HPDE6-E6E7 (cell line): ENCODE measurements around the gene FGD6.
"Not testable (repeated sequence)": the region's sequence is repeated elsewhere in the genome, so short reads cannot be mapped to it uniquely, and the experiment has no call there.

Source experiments
- DNase-seq: peaks from one replicate; pipeline ENCODE4 v3.0.0; 2011; ENCODE audit warnings: missing footprints; ENCODE audit errors: extremely low spot score

FGD6 gene

GRCh38 chr12:95217377-95218149, at the start of gene FGD6, which contains the start of gene VEZT:
TSS of gene FGD6 (minus strand) at chr12:95217467. CDS start at chr12:95217240, 227 bp downstream.
TSS of gene VEZT (plus strand) at chr12:95217807. CDS start at chr12:95217851, 44 bp downstream.
- DNase-seq, result peak; percentile 93

- DNase-seq, result no peak
Observed at GRCh38 chr12:95266254-95266653, 49.0 kb upstream of the FGD6 start.

GRCh38 chr12:95265765-95266164, 48.5 kb upstream of the FGD6 start:
- DNase-seq, result no peak

- no peak for DNase-seq
Observed at GRCh38 chr12:95262808-95263207, 45.5 kb upstream of the FGD6 start.

- no peak for DNase-seq
Observed at GRCh38 chr12:95261109-95261508, 43.8 kb upstream of the FGD6 start.

GRCh38 chr12:95259368-95259767, 42.1 kb upstream of the FGD6 start:
- no peak for DNase-seq

GRCh38 chr12:95258803-95259202, 41.5 kb upstream of the FGD6 start:
- DNase-seq, result no peak

GRCh38 chr12:95258151-95258550, 40.9 kb upstream of the FGD6 start:
- DNase-seq, result no peak

GRCh38 chr12:95257541-95257940, 40.3 kb upstream of the FGD6 start:
- DNase-seq, result no peak

GRCh38 chr12:95253386-95253785, 36.1 kb upstream of the FGD6 start:
- no peak for DNase-seq

- no peak for DNase-seq
Observed at GRCh38 chr12:95248604-95249360, 31.5 kb upstream of the FGD6 start.

GRCh38 chr12:95248095-95248494, 30.8 kb upstream of the FGD6 start:
- no peak for DNase-seq

GRCh38 chr12:95244350-95244749, 27.1 kb upstream of the FGD6 start:
- DNase-seq, result no peak

GRCh38 chr12:95243497-95244183, 26.4 kb upstream of the FGD6 start:
- DNase-seq, result no peak

GRCh38 chr12:95241761-95242506, 24.7 kb upstream of the FGD6 start:
- no peak for DNase-seq

- not testable (repeated sequence) for DNase-seq
Observed at GRCh38 chr12:95241138-95241537, 23.9 kb upstream of the FGD6 start.

- no peak for DNase-seq
Observed at GRCh38 chr12:95240556-95240955, 23.3 kb upstream of the FGD6 start.

- DNase-seq, result not testable (repeated sequence)
Observed at GRCh38 chr12:95239835-95240234, 22.6 kb upstream of the FGD6 start.

GRCh38 chr12:95239216-95239615, 21.9 kb upstream of the FGD6 start:
- DNase-seq, result no peak

GRCh38 chr12:95238150-95238549, 20.9 kb upstream of the FGD6 start:
- DNase-seq, result no peak

- DNase-seq, result no peak
Observed at GRCh38 chr12:95237315-95237714, 20.0 kb upstream of the FGD6 start.

GRCh38 chr12:95235621-95236020, 18.4 kb upstream of the FGD6 start:
- not testable (repeated sequence) for DNase-seq
